Naive thymus-derived CD4-positive, alpha-beta T cell (primary cell): Measurements from ENCODE around the gene ITPRID2. TPM values are rescaled to one million over a fixed set of nuclear protein-coding genes. Genes with fewer than 3 reads are reported as not detected.

ENCODE experiments used
- ATAC-seq: fragments of 150-1000 bp; cut with Tn5 transposase; 2 replicates; pipeline ENCODE4 v1.10.0; 2021; ENCODE audit warnings: mild to moderate bottlenecking, moderate library complexity
- CTCF ChIA-PET: fragments of 350-600 bp; sonication (Branson Sonifier 250); formaldehyde crosslinking; loops from one replicate; lab custom pipeline; 2021; ENCODE audit warnings: antibody characterized with exemption; lab: Charles Lee
- POLR2A ChIA-PET: fragments of 350-600 bp; sonication (Branson Sonifier 250); formaldehyde crosslinking; loops from one replicate; lab custom pipeline; 2021; ENCODE audit warnings: antibody characterized with exemption, inconsistent platforms; lab: Charles Lee
- DNase-seq, 9 donors: peaks; one replicate each; pipeline versions ENCODE4 v3.0.0 to v3.0.0-alpha.2; 2020 to 2022; ENCODE audit warnings: mixed read lengths in 1 of 9
- H3K27ac ChIP-seq: one replicate; pipeline ENCODE4 v1.7.0; 2013; ENCODE audit warnings: mild to moderate bottlenecking, low read depth, low read length, moderate library complexity
- H3K27me3 ChIP-seq, 2 donors: one replicate each; pipeline ENCODE4 v1.7.0; 2013; ENCODE audit warnings: low read length in 2 of 2, mild to moderate bottlenecking in 2 of 2, moderate library complexity in 2 of 2; ENCODE audit not compliant: control insufficient read depth in 2 of 2, insufficient read depth in 2 of 2
- H3K36me3 ChIP-seq, 3 experiments: 1 replicate in 2 of 3; 2 replicates in 1 of 3; pipeline ENCODE4 v1.7.0; 2013; ENCODE audit warnings: low read length in 3 of 3, mild to moderate bottlenecking in 3 of 3, moderate library complexity in 1 of 3; ENCODE audit not compliant: insufficient read depth in 3 of 3, control insufficient read depth in 2 of 3
- H3K4me1 ChIP-seq, 2 donors: one replicate each; pipeline ENCODE4 v1.7.0; 2013; ENCODE audit warnings: low read length in 2 of 2, mild to moderate bottlenecking in 2 of 2, moderate library complexity in 1 of 2; ENCODE audit not compliant: control insufficient read depth in 2 of 2, insufficient read depth in 2 of 2
- H3K4me3 ChIP-seq: 2 replicates; pipeline ENCODE4 v1.7.0; 2013; ENCODE audit warnings: mild to moderate bottlenecking, low read length
- H3K9me3 ChIP-seq, 3 experiments: 1 replicate in 2 of 3; 2 replicates in 1 of 3; pipeline ENCODE4 v1.7.0; 2013; ENCODE audit warnings: low read length in 3 of 3; ENCODE audit not compliant: control insufficient read depth in 2 of 3
- H3K27ac Mint-ChIP-seq, 9 donors: one replicate each; pipeline ENCODE4 v1.8.0; 2020 to 2022; ENCODE audit warnings: mixed read lengths in 9 of 9, mild to moderate bottlenecking in 8 of 9, moderate library complexity in 5 of 9, inconsistent platforms in 2 of 9
- H3K27me3 Mint-ChIP-seq, 5 donors: one replicate each; pipeline ENCODE4 v1.8.0; 2021 to 2022; ENCODE audit warnings: mixed read lengths in 5 of 5, mild to moderate bottlenecking in 1 of 5
- H3K36me3 Mint-ChIP-seq, 5 donors: one replicate each; pipeline ENCODE4 v1.8.0; 2020 to 2022; ENCODE audit warnings: mixed read lengths in 5 of 5, mild to moderate bottlenecking in 3 of 5, inconsistent platforms in 1 of 5
- H3K4me1 Mint-ChIP-seq, 7 donors: one replicate each; pipeline ENCODE4 v1.8.0; 2020 to 2022; ENCODE audit warnings: mixed read lengths in 7 of 7, mild to moderate bottlenecking in 3 of 7, inconsistent platforms in 1 of 7
- H3K4me3 Mint-ChIP-seq, 10 donors: one replicate each; pipeline ENCODE4 v1.8.0; 2020 to 2022; ENCODE audit warnings: mild to moderate bottlenecking in 10 of 10, mixed read lengths in 10 of 10, moderate library complexity in 6 of 10, inconsistent platforms in 2 of 10
- H3K9me3 Mint-ChIP-seq, 11 donors: one replicate each; pipeline ENCODE4 v1.8.0; 2020 to 2022; ENCODE audit warnings: mixed read lengths in 11 of 11, mild to moderate bottlenecking in 4 of 11, inconsistent platforms in 1 of 11, moderate library complexity in 1 of 11
- intact Hi-C, 2 donors: fragments of 100-400 bp; cut with micrococcal nuclease; formaldehyde crosslinking; loops; one replicate each; pipeline ENCODE4 v1.15.1; 2023
- polyA plus RNA-seq, 2 donors: library from polyadenylated mRNA; unstranded; fragments of 300-500 nt; fragmentation: Illumina TruSeq; gene quantifications; one replicate each; pipeline ENCODE4 v1.2.3, GENCODE V29; 2021
- total RNA-seq, 6 experiments: library from RNA in 5 of 6; stranded (reverse) in 5 of 6; gene quantifications; 1 replicate in 5 of 6; 2 replicates in 1 of 6; pipeline ENCODE4 v1.2.3 and lab custom pipeline; 2021 to 2026

Gene ITPRID2
- total and polyA plus RNA-seq, 7 experiments from 2014 or later = 3.9 to 90.9 (median 42.4) TPM

- Mint-ChIP-seq H3K27ac (no peak overlapping the region), H3K9me3 (no peaks in the 10 kb centered on the region), H3K36me3 (no peaks in the 10 kb centered on the region), H3K27me3 (peaks cover 9 to 43% (median 21%) of the 10 kb centered on the region in 5 donors), H3K4me3 (no peak overlapping the region), H3K4me1 (peaks cover 0 to 4% (median 0%) of the 10 kb centered on the region in 7 donors)
- peaks cover 0 to 5% of the 10 kb centered on the region in 2 donors for H3K27me3 ChIP-seq
- no peak overlapping the region for H3K27ac ChIP-seq
- H3K36me3 ChIP-seq = no peaks in the 10 kb centered on the region
- intact Hi-C loops = no loop called here
- CTCF ChIA-PET = interaction anchor here (0.6 to 1.2 kb wide), 4 partner anchors 11 to 1945 kb away, joined by 3 to 5 read pairs (median 4); no protein-coding TSS in a partner anchor
- H3K9me3 ChIP-seq = no peaks in the 10 kb centered on the region
- ATAC-seq (no peak), DNase-seq (no peak)
- POLR2A ChIA-PET = interaction anchor here (0.7 kb wide), 1 partner anchor 943 kb away, joined by 4 read pairs; no protein-coding TSS in a partner anchor
- no peaks in the 10 kb centered on the region for H3K4me1 ChIP-seq
- no peak overlapping the region for H3K4me3 ChIP-seq
Observed at GRCh38 chr2:181948227-181948626, 56.7 kb downstream of the ITPRID2 start.

- Mint-ChIP-seq H3K27ac (no peak overlapping the region), H3K36me3 (no peaks in the 10 kb centered on the region), H3K9me3 (no peaks in the 10 kb centered on the region), H3K4me3 (no peak overlapping the region), H3K4me1 (peaks cover 0 to 10% (median 6%) of the 10 kb centered on the region in 7 donors), H3K27me3 (peaks cover 8 to 42% (median 26%) of the 10 kb centered on the region in 5 donors)
- POLR2A ChIA-PET = no interaction called here
- Histone ChIP-seq H3K9me3 (no peaks in the 10 kb centered on the region), H3K36me3 (no peaks in the 10 kb centered on the region), H3K27ac (no peak overlapping the region), H3K4me1 (no peaks in the 10 kb centered on the region), H3K27me3 (peaks cover 0 to 5% of the 10 kb centered on the region in 2 donors), H3K4me3 (no peak overlapping the region)
- ATAC-seq = no peak
- CTCF ChIA-PET = interaction anchor here (1.2 kb wide), 1 partner anchor 11 kb away, joined by 3 read pairs; no protein-coding TSS in a partner anchor
- no peak for DNase-seq
- intact Hi-C loops = no loop called here
Observed at GRCh38 chr2:181949047-181949446, 57.5 kb downstream of the ITPRID2 start.

GRCh38 chr2:181952404-181953226 lies 61.1 kb downstream of the ITPRID2 start:
- Mint-ChIP-seq H3K36me3 (no peaks in the 10 kb centered on the region), H3K27me3 (peaks cover 2 to 30% (median 18%) of the 10 kb centered on the region in 5 donors), H3K4me3 (no peak overlapping the region), H3K4me1 (peaks cover 4 to 14% (median 13%) of the 10 kb centered on the region in 7 donors), H3K9me3 (no peaks in the 10 kb centered on the region), H3K27ac (no peak overlapping the region)
- no peaks in the 10 kb centered on the region for H3K27me3 ChIP-seq
- H3K27ac ChIP-seq = no peak overlapping the region
- ChIA-PET CTCF (no interaction called here), POLR2A (no interaction called here)
- no peak overlapping the region for H3K4me3 ChIP-seq
- ATAC-seq (no peak), DNase-seq (no peak)
- H3K9me3 ChIP-seq = no peaks in the 10 kb centered on the region
- H3K4me1 ChIP-seq = no peaks in the 10 kb centered on the region
- intact Hi-C loops = loop anchor here in 1 of 2 donors (10.0 kb wide), 1 partner anchor 378 kb away; no protein-coding TSS in a partner anchor
- H3K36me3 ChIP-seq = no peaks in the 10 kb centered on the region

GRCh38 chr2:181953881-181954537 lies 62.5 kb downstream of the ITPRID2 start:
- no peaks in the 10 kb centered on the region for H3K9me3 Mint-ChIP-seq
- H3K4me3 Mint-ChIP-seq = peak overlapping the region; percentile 12 to 83 (median 70)
- DNase-seq (peak; percentile 21 to 57 (median 47)), ATAC-seq (peak; percentile 89)
- H3K27ac Mint-ChIP-seq = peak overlapping the region in 1 of 9 donors; percentile 51
- intact Hi-C loops = loop anchor here (1.0 to 10.0 kb wide), 5 partner anchors 61 to 1830 kb away; no protein-coding TSS in a partner anchor
- peaks cover 5 to 22% (median 11%) of the 10 kb centered on the region in 5 donors for H3K27me3 Mint-ChIP-seq
- CTCF ChIA-PET = interaction anchor here (0.7 to 1.2 kb wide), 3 partner anchors 36 to 211 kb away, joined by 3 to 5 read pairs (median 3); no protein-coding TSS in a partner anchor
- no peaks in the 10 kb centered on the region for H3K36me3 Mint-ChIP-seq
- no peaks in the 10 kb centered on the region for H3K4me1 ChIP-seq
- no peak overlapping the region for H3K4me3 ChIP-seq
- no peaks in the 10 kb centered on the region for H3K36me3 ChIP-seq
- no peaks in the 10 kb centered on the region for H3K27me3 ChIP-seq
- no peak overlapping the region for H3K27ac ChIP-seq
- H3K4me1 Mint-ChIP-seq = peaks cover 4 to 14% (median 13%) of the 10 kb centered on the region in 7 donors
- H3K9me3 ChIP-seq = no peaks in the 10 kb centered on the region
- POLR2A ChIA-PET = no interaction called here

- Histone ChIP-seq H3K27ac (no peak overlapping the region), H3K9me3 (no peaks in the 10 kb centered on the region), H3K27me3 (no peaks in the 10 kb centered on the region), H3K4me3 (no peak overlapping the region), H3K36me3 (no peaks in the 10 kb centered on the region), H3K4me1 (no peaks in the 10 kb centered on the region)
- H3K27me3 Mint-ChIP-seq = peaks cover 5 to 22% (median 11%) of the 10 kb centered on the region in 5 donors
- ATAC-seq (no peak), DNase-seq (no peak)
- H3K9me3 Mint-ChIP-seq = no peaks in the 10 kb centered on the region
- intact Hi-C loops = loop anchor here (1.0 to 10.0 kb wide), 5 partner anchors 62 to 1830 kb away; no protein-coding TSS in a partner anchor
- H3K36me3 Mint-ChIP-seq = no peaks in the 10 kb centered on the region
- peak overlapping the region in 9 of 10 donors; percentile 12 to 83 (median 66) for H3K4me3 Mint-ChIP-seq
- H3K27ac Mint-ChIP-seq = no peak overlapping the region
- CTCF ChIA-PET = interaction anchor here (1.2 to 1.3 kb wide), 2 partner anchors 35 to 212 kb away, joined by 3 to 6 read pairs; no protein-coding TSS in a partner anchor
- H3K4me1 Mint-ChIP-seq = peaks cover 4 to 14% (median 13%) of the 10 kb centered on the region in 7 donors
- POLR2A ChIA-PET = no interaction called here
Observed at GRCh38 chr2:181954538-181954883, 63.0 kb downstream of the ITPRID2 start.

- no peak for ATAC-seq
Observed at GRCh38 chr2:181955010-181955409, 63.5 kb downstream of the ITPRID2 start.

More at GRCh38 chr2:181955010-181955409, 63.5 kb downstream of the ITPRID2 start:
- Mint-ChIP-seq H3K36me3 (no peaks in the 10 kb centered on the region), H3K4me3 (no peak overlapping the region), H3K9me3 (no peaks in the 10 kb centered on the region), H3K27ac (no peak overlapping the region), H3K27me3 (peaks cover 5 to 24% (median 11%) of the 10 kb centered on the region in 5 donors), H3K4me1 (peaks cover 4 to 14% (median 13%) of the 10 kb centered on the region in 7 donors)
- no peak for DNase-seq
- no peaks in the 10 kb centered on the region for H3K4me1 ChIP-seq
- H3K9me3 ChIP-seq = no peaks in the 10 kb centered on the region
- ChIA-PET CTCF (interaction anchor here (1.2 to 1.3 kb wide), 2 partner anchors 35 to 213 kb away, joined by 3 to 6 read pairs; no protein-coding TSS in a partner anchor), POLR2A (no interaction called here)
- no peaks in the 10 kb centered on the region for H3K27me3 ChIP-seq
- H3K36me3 ChIP-seq = no peaks in the 10 kb centered on the region
- no peak overlapping the region for H3K27ac ChIP-seq
- intact Hi-C loops = loop anchor here (2.0 to 10.0 kb wide), 3 partner anchors 62 to 878 kb away; no protein-coding TSS in a partner anchor
- no peak overlapping the region for H3K4me3 ChIP-seq
